Osteocyte (in vitro differentiated cells): ENCODE measurements around the gene DGCR8. TPM values are rescaled to one million over a fixed set of nuclear protein-coding genes. Genes with fewer than 3 reads are reported as not detected.
A peak's percentile ranks its signal among the peaks of the same experiment; 100 is the strongest.

Experiments
- DNase-seq: peaks from one replicate; pipeline ENCODE4 v3.0.0; 2021; ENCODE audit warnings: mixed read lengths; ENCODE audit not compliant: unreplicated experiment; ENCODE audit errors: extremely low spot score
- H3K27ac Mint-ChIP-seq: one replicate; pipeline ENCODE4 v1.8.0; 2021; ENCODE audit warnings: mild to moderate bottlenecking, mixed read lengths; ENCODE audit not compliant: unreplicated experiment
- H3K27me3 Mint-ChIP-seq: one replicate; pipeline ENCODE4 v1.8.0; 2021; ENCODE audit warnings: mixed read lengths; ENCODE audit not compliant: unreplicated experiment
- H3K36me3 Mint-ChIP-seq: one replicate; pipeline ENCODE4 v1.8.0; 2021; ENCODE audit warnings: mixed read lengths; ENCODE audit not compliant: unreplicated experiment
- H3K4me1 Mint-ChIP-seq: one replicate; pipeline ENCODE4 v1.8.0; 2021; ENCODE audit warnings: mixed read lengths; ENCODE audit not compliant: unreplicated experiment
- H3K4me3 Mint-ChIP-seq: one replicate; pipeline ENCODE4 v1.8.0; 2021; ENCODE audit warnings: mild to moderate bottlenecking, moderate library complexity, mixed read lengths; ENCODE audit not compliant: unreplicated experiment
- H3K9me3 Mint-ChIP-seq: one replicate; pipeline ENCODE4 v1.8.0; 2021; ENCODE audit warnings: mixed read lengths; ENCODE audit not compliant: unreplicated experiment
- CTCF ChIP-seq: fragments of 200-600 bp; sonication (generic); IDR thresholded peaks from 2 replicates; pipeline ENCODE4 v1.5.0; 2021; ENCODE audit warnings: antibody characterized with exemption, mild to moderate bottlenecking, moderate library complexity
- total RNA-seq: library from RNA; stranded (reverse); gene quantifications from 2 replicates; pipeline ENCODE4 v1.2.1, GENCODE V29; 2021

DGCR8 gene
- total RNA-seq, 1 donor from 2014 or later, result 45.1 TPM

GRCh38 chr22:20133930-20134549, 54.0 kb downstream of the DGCR8 start:
- Mint-ChIP-seq H3K4me1 (peaks cover 35% of the 10 kb centered on the region), H3K27ac (no peak overlapping the region), H3K27me3 (no peaks in the 10 kb centered on the region), H3K36me3 (no peaks in the 10 kb centered on the region), H3K9me3 (no peaks in the 10 kb centered on the region), H3K4me3 (peak overlapping the region; percentile 68)
- DNase-seq, result no peak
- TF ChIP-seq CTCF, result no peak

- Mint-ChIP-seq H3K4me1 (peaks cover 37% of the 10 kb centered on the region), H3K4me3 (no peak overlapping the region), H3K27ac (no peak overlapping the region), H3K27me3 (no peaks in the 10 kb centered on the region), H3K9me3 (no peaks in the 10 kb centered on the region), H3K36me3 (no peaks in the 10 kb centered on the region)
- no peak for TF ChIP-seq CTCF
- no peak for DNase-seq
Observed at GRCh38 chr22:20135265-20135664, 55.2 kb downstream of the DGCR8 start.

GRCh38 chr22:20135806-20136602, 56.0 kb downstream of the DGCR8 start:
- Mint-ChIP-seq H3K9me3 (no peaks in the 10 kb centered on the region), H3K27ac (no peak overlapping the region), H3K4me3 (no peak overlapping the region), H3K36me3 (no peaks in the 10 kb centered on the region), H3K4me1 (peaks cover 37% of the 10 kb centered on the region), H3K27me3 (no peaks in the 10 kb centered on the region)
- DNase-seq, result no peak
- no peak for TF ChIP-seq CTCF

- no peak overlapping the region for H3K4me3 Mint-ChIP-seq
- no peak overlapping the region for H3K27ac Mint-ChIP-seq
Observed at GRCh38 chr22:20136603-20136873, 56.5 kb downstream of the DGCR8 start.

More at GRCh38 chr22:20136603-20136873, 56.5 kb downstream of the DGCR8 start:
- DNase-seq, result no peak
- H3K4me1 Mint-ChIP-seq, result peaks cover 39% of the 10 kb centered on the region
- no peaks in the 10 kb centered on the region for H3K27me3 Mint-ChIP-seq
- no peak for TF ChIP-seq CTCF
- no peaks in the 10 kb centered on the region for H3K9me3 Mint-ChIP-seq
- H3K36me3 Mint-ChIP-seq, result no peaks in the 10 kb centered on the region
